Neural cell (in vitro differentiated cells): ENCODE data around the gene ADAMTS17. TPM values are rescaled to one million over a fixed set of nuclear protein-coding genes. Genes with fewer than 3 reads are reported as not detected.

ENCODE experiments used
- H2AFZ ChIP-seq: fragments of 200-600, 300-800 bp; sonication (generic), shearing (Covaris generic); 2 replicates; pipeline ENCODE4 v1.6.0; 2014; ENCODE audit warnings: low read depth, mild to moderate bottlenecking, antibody characterized with exemption, low read length, moderate library complexity
- H3F3A ChIP-seq: fragments of 200-600 bp; shearing (Covaris generic); 2 replicates; pipeline ENCODE4 v1.6.1; 2016; ENCODE audit warnings: mild to moderate bottlenecking, moderate library complexity, mixed read lengths, antibody characterized with exemption, low read length; ENCODE audit not compliant: insufficient read depth, poor library complexity, severe bottlenecking
- H3K27ac ChIP-seq: fragments of 200-600, 300-800 bp; sonication (generic), shearing (Covaris generic); 2 replicates; pipeline ENCODE4 v1.5.1; 2014; ENCODE audit warnings: mild to moderate bottlenecking, low read length, moderate library complexity
- H3K27me3 ChIP-seq: fragments of 300-800, 200-600 bp; sonication (generic), shearing (Covaris generic); 2 replicates; pipeline ENCODE4 v1.6.0; 2014; ENCODE audit warnings: mild to moderate bottlenecking, low read depth, low read length, moderate library complexity; ENCODE audit not compliant: insufficient read depth
- H3K36me3 ChIP-seq: fragments of 300-800, 200-600 bp; sonication (generic), shearing (Covaris generic); 2 replicates; pipeline ENCODE4 v1.5.1; 2014; ENCODE audit warnings: mild to moderate bottlenecking, antibody characterized with exemption, low read length, moderate library complexity; ENCODE audit not compliant: insufficient read depth
- H3K4me2 ChIP-seq: fragments of 300-800, 200-600 bp; sonication (generic), shearing (Covaris generic); 2 replicates; pipeline ENCODE4 v1.6.0; 2014; ENCODE audit warnings: mild to moderate bottlenecking, low read length
- H3K4me3 ChIP-seq: fragments of 300-800, 200-600 bp; sonication (generic), shearing (Covaris generic); 2 replicates; pipeline ENCODE4 v1.5.1; 2014; ENCODE audit warnings: mild to moderate bottlenecking, low read length, moderate library complexity
- H3K79me2 ChIP-seq: fragments of 200-600 bp; shearing (Covaris generic); replicated peaks from 2 replicates; pipeline ENCODE4 v1.6.0; 2014; ENCODE audit warnings: mild to moderate bottlenecking, low read length, moderate library complexity; ENCODE audit not compliant: insufficient read depth
- H3K9ac ChIP-seq: fragments of 300-800, 200-600 bp; sonication (generic), shearing (Covaris generic); 2 replicates; pipeline ENCODE4 v1.6.1; 2016; ENCODE audit warnings: mild to moderate bottlenecking, low read length, mixed read lengths
- H3K9me2 ChIP-seq: fragments of 200-600 bp; shearing (Covaris generic); 2 replicates; pipeline ENCODE4 v1.6.1; 2016; ENCODE audit warnings: mild to moderate bottlenecking, low read length, mixed read lengths; ENCODE audit not compliant: insufficient read depth
- H3K9me3 ChIP-seq: fragments of 200-600, 300-800 bp; sonication (generic), shearing (Covaris generic); 2 replicates; pipeline ENCODE4 v1.6.1; 2016; ENCODE audit warnings: mild to moderate bottlenecking, mixed run types, low read length, moderate library complexity, mixed read lengths
- H4K20me1 ChIP-seq: fragments of 200-600 bp; shearing (Covaris generic); 2 replicates; pipeline ENCODE4 v1.6.1; 2016; ENCODE audit warnings: mild to moderate bottlenecking, mixed run types; ENCODE audit not compliant: insufficient read depth
- EP300 ChIP-seq: fragments of 450-650 bp; conservative IDR thresholded peaks from 2 replicates; pipeline ENCODE4 v1.6.1; 2014; ENCODE audit warnings: antibody characterized with exemption, mild to moderate bottlenecking, moderate library complexity; ENCODE audit not compliant: poor library complexity, severe bottlenecking
- EZH2 ChIP-seq: fragments of 200-600, 300-800 bp; shearing (Covaris generic), sonication (generic); IDR thresholded peaks from 2 replicates; pipeline ENCODE4 v1.6.1; 2014; ENCODE audit warnings: antibody characterized with exemption, low read length, borderline replicate concordance, mild to moderate bottlenecking; ENCODE audit not compliant: insufficient read depth, poor library complexity, severe bottlenecking
- MXI1 ChIP-seq: fragments of 450-650 bp; conservative IDR thresholded peaks from 2 replicates; pipeline ENCODE4 v1.6.1; 2014; ENCODE audit warnings: antibody characterized with exemption, mild to moderate bottlenecking; ENCODE audit not compliant: poor library complexity, severe bottlenecking
- POLR2AphosphoS5 ChIP-seq: IDR thresholded peaks from 2 replicates; pipeline ENCODE4 v1.6.1; 2012
- RAD21 ChIP-seq: fragments of 450-650 bp; conservative IDR thresholded peaks from 2 replicates; pipeline ENCODE4 v1.6.1; 2014; ENCODE audit warnings: antibody characterized with exemption, mild to moderate bottlenecking, moderate library complexity
- SMC3 ChIP-seq: fragments of 450-650 bp; conservative IDR thresholded peaks from 2 replicates; pipeline ENCODE4 v1.6.1; 2014; ENCODE audit warnings: antibody characterized with exemption, mild to moderate bottlenecking, moderate library complexity; ENCODE audit not compliant: poor library complexity
- TAF1 ChIP-seq: IDR thresholded peaks from 2 replicates; pipeline ENCODE4 v1.6.1; 2012; ENCODE audit warnings: low read depth
- polyA plus RNA-seq: library from polyadenylated mRNA; depleted of rRNA; stranded (reverse); fragments of >200 nt; gene quantifications from 2 replicates; pipeline ENCODE4 v1.2.3, GENCODE V29; 2014
- TF ChIP-seq, protein P1 (sequence below): IDR thresholded peaks from 2 replicates; pipeline ENCODE4 v1.6.1; 2012; ENCODE audit warnings: borderline replicate concordance
- TF ChIP-seq, protein P2 (sequence below): fragments of 450-650 bp; IDR thresholded peaks from 2 replicates; pipeline ENCODE4 v1.5.1; 2014; ENCODE audit warnings: antibody characterized with exemption, mild to moderate bottlenecking, moderate library complexity; ENCODE audit not compliant: poor library complexity, severe bottlenecking

The ADAMTS17 gene
- polyA plus RNA-seq, 1 donor from 2014 or later: 0.04 TPM

DNA sequence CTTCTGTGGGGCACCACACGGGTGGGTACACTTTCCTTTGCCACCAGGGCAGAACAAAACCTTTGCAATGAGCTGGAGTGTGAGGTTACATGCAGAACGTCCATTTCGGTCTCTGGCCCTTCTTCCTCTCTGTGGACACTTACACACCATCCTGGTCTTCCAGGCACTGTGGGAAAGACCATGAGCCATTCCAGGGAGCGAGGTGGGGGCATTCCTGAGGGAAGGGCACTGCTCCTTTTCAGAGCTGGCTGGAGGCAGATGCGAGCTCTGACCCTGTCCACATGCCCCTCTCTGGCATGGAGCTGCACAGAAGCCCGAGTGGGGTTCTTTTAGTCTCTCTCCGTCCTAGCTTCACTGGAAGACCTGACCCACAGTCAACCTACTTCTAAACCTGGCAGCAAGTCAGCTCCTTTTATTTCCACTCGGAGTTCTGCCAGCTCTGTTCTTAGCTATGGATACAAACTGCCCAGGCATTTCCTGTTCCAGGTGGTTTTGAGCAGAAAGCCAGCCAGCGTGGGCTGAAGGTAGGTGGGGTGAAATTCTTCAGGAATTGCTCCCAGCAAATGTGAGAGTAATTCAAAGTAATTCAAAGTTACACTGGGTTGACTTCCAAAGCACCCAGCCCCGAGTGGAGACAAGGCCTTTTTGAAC lies 281.4 kb downstream of the ADAMTS17 start:
- TF ChIP-seq RAD21 (no peak), TAF1 (no peak), EP300 (no peak), SMC3 (no peak), MXI1 (no peak), EZH2 (no peak), POLR2AphosphoS5 (no peak)
- TF ChIP-seq, protein P1, sequence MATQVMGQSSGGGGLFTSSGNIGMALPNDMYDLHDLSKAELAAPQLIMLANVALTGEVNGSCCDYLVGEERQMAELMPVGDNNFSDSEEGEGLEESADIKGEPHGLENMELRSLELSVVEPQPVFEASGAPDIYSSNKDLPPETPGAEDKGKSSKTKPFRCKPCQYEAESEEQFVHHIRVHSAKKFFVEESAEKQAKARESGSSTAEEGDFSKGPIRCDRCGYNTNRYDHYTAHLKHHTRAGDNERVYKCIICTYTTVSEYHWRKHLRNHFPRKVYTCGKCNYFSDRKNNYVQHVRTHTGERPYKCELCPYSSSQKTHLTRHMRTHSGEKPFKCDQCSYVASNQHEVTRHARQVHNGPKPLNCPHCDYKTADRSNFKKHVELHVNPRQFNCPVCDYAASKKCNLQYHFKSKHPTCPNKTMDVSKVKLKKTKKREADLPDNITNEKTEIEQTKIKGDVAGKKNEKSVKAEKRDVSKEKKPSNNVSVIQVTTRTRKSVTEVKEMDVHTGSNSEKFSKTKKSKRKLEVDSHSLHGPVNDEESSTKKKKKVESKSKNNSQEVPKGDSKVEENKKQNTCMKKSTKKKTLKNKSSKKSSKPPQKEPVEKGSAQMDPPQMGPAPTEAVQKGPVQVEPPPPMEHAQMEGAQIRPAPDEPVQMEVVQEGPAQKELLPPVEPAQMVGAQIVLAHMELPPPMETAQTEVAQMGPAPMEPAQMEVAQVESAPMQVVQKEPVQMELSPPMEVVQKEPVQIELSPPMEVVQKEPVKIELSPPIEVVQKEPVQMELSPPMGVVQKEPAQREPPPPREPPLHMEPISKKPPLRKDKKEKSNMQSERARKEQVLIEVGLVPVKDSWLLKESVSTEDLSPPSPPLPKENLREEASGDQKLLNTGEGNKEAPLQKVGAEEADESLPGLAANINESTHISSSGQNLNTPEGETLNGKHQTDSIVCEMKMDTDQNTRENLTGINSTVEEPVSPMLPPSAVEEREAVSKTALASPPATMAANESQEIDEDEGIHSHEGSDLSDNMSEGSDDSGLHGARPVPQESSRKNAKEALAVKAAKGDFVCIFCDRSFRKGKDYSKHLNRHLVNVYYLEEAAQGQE: no peak
- TF ChIP-seq, protein P2, sequence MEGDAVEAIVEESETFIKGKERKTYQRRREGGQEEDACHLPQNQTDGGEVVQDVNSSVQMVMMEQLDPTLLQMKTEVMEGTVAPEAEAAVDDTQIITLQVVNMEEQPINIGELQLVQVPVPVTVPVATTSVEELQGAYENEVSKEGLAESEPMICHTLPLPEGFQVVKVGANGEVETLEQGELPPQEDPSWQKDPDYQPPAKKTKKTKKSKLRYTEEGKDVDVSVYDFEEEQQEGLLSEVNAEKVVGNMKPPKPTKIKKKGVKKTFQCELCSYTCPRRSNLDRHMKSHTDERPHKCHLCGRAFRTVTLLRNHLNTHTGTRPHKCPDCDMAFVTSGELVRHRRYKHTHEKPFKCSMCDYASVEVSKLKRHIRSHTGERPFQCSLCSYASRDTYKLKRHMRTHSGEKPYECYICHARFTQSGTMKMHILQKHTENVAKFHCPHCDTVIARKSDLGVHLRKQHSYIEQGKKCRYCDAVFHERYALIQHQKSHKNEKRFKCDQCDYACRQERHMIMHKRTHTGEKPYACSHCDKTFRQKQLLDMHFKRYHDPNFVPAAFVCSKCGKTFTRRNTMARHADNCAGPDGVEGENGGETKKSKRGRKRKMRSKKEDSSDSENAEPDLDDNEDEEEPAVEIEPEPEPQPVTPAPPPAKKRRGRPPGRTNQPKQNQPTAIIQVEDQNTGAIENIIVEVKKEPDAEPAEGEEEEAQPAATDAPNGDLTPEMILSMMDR: no peak
- no peaks in the 10 kb centered on the region for H3K36me3 ChIP-seq
- H3K27me3 ChIP-seq: no peaks in the 10 kb centered on the region
- H3K9ac ChIP-seq: no peak overlapping the region
- no peak overlapping the region for H3K4me2 ChIP-seq
- no peaks in the 10 kb centered on the region for H4K20me1 ChIP-seq
- no peak overlapping the region for H3K27ac ChIP-seq
- H3K9me2 ChIP-seq: no peaks in the 10 kb centered on the region
- no peaks in the 10 kb centered on the region for H3F3A ChIP-seq
- H2AFZ ChIP-seq: no peak overlapping the region
- H3K9me3 ChIP-seq: no peaks in the 10 kb centered on the region
- H3K4me3 ChIP-seq: no peak overlapping the region
- no peaks in the 10 kb centered on the region for H3K79me2 ChIP-seq

GRCh38 chr15:100059521-100059920 lies 282.3 kb downstream of the ADAMTS17 start:
- Histone ChIP-seq H4K20me1 (no peaks in the 10 kb centered on the region), H3K4me2 (no peak overlapping the region), H3K36me3 (no peaks in the 10 kb centered on the region), H3K27me3 (no peaks in the 10 kb centered on the region), H3K9ac (no peak overlapping the region), H3K27ac (no peak overlapping the region), H3K9me3 (no peaks in the 10 kb centered on the region), H3K9me2 (no peaks in the 10 kb centered on the region), H2AFZ (no peak overlapping the region), H3K79me2 (no peaks in the 10 kb centered on the region), H3K4me3 (no peak overlapping the region), H3F3A (no peaks in the 10 kb centered on the region)
- TF ChIP-seq, protein P2: no peak
- TF ChIP-seq EP300 (no peak), POLR2AphosphoS5 (no peak), EZH2 (no peak), TAF1 (no peak), RAD21 (no peak), SMC3 (no peak), MXI1 (no peak)
- TF ChIP-seq, protein P1: no peak
